ENCODE results near the gene CD300H. TPM values are rescaled to one million over a fixed set of nuclear protein-coding genes. Genes with fewer than 3 reads are reported as not detected.
"Not testable (repeated sequence)": the region's sequence is repeated elsewhere in the genome, so short reads cannot be mapped to it uniquely, and the experiment has no call there.

Gene CD300H
- total RNA-seq, 1 donor from 2014 or later, result not detected

- DNase-seq (ENCODE audit: low read depth), result no peak
- Histone ChIP-seq H3K4me3 (ENCODE audit: low read depth, low read length) (no peak overlapping the region), H3K27me3 (ENCODE audit: control insufficient read depth, insufficient read depth, low read length) (no peaks in the 10 kb centered on the region), H3K36me3 (ENCODE audit: control insufficient read depth, insufficient read depth, low read length) (no peaks in the 10 kb centered on the region)
- TF ChIP-seq CTCF (IDR thresholded peaks at IDR 0.05; ENCODE audit: insufficient read depth, low read length, poor library complexity, severe bottlenecking), result no peak
Measured at GRCh38 chr17:74563358-74563757, 4.0 kb downstream of the CD300H start.

DNA sequence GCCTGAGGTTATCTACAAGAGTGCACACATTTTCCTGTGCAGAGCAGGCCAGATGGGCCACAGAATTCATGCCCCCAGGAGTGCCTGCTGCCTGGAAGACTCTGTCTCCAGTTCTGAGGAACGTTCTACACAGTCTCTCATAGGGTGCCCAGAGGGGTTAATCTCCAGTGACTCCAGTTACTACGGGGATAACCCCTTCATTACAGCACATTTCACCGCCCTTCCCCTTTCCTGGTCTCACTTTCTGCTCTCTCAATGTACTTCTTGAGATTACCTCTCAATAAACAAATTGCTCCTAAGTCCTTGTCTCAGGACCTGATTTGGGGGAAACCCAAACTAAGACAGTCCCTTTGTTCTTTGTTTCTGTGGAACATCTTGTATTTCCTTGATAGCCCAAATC lies 5.7 kb downstream of the CD300H start:
- TF ChIP-seq CTCF (IDR thresholded peaks at IDR 0.05; ENCODE audit: insufficient read depth, low read length, poor library complexity, severe bottlenecking), result no peak
- DNase-seq (ENCODE audit: low read depth), result no peak
- H3K36me3 ChIP-seq (ENCODE audit: control insufficient read depth, insufficient read depth, low read length), result no peaks in the 10 kb centered on the region
- no peaks in the 10 kb centered on the region for H3K27me3 ChIP-seq (ENCODE audit: control insufficient read depth, insufficient read depth, low read length)
- no peak overlapping the region for H3K4me3 ChIP-seq (ENCODE audit: low read depth, low read length)

GRCh38 chr17:74558882-74559519 lies 8.3 kb downstream of the CD300H start:
- H3K4me3 ChIP-seq (ENCODE audit: low read depth, low read length), result no peak overlapping the region
- TF ChIP-seq CTCF (IDR thresholded peaks at IDR 0.05; ENCODE audit: insufficient read depth, low read length, poor library complexity, severe bottlenecking), result no peak
- no peaks in the 10 kb centered on the region for H3K27me3 ChIP-seq (ENCODE audit: control insufficient read depth, insufficient read depth, low read length)
- DNase-seq (ENCODE audit: low read depth), result no peak
- H3K36me3 ChIP-seq (ENCODE audit: control insufficient read depth, insufficient read depth, low read length), result no peaks in the 10 kb centered on the region

GRCh38 chr17:74558402-74558801 lies 8.9 kb downstream of the CD300H start:
- not testable (repeated sequence) for H3K36me3 ChIP-seq (ENCODE audit: control insufficient read depth, insufficient read depth, low read length); H3K4me3 ChIP-seq (ENCODE audit: low read depth, low read length); DNase-seq (ENCODE audit: low read depth); H3K27me3 ChIP-seq (ENCODE audit: control insufficient read depth, insufficient read depth, low read length)

DNA sequence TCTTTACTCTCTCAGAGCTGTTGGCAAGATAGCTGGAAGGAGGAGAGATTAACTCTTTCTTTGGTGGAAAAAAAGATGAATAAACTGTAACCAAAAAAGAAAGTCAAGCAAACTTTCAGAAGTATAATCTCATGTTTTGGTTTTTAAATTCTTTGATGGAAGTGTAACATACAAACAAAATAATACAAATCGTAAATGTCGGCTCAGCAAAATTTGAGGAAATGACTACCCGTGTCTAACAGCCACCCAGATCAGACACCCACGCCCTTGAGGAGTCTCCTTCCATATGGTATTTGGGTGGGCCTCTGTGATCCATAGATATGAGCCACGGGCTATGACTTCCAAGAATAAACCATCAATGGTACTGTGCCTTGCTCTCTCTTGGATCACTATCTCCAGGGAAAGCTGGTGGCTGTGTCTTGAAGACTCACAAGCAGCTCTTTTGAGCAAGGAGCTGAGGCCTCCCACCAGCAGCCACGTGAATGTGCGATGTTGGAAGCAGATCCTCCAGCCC lies 11.8 kb downstream of the CD300H start:
- TF ChIP-seq CTCF (IDR thresholded peaks at IDR 0.05; ENCODE audit: insufficient read depth, low read length, poor library complexity, severe bottlenecking), result no peak
- H3K36me3 ChIP-seq (ENCODE audit: control insufficient read depth, insufficient read depth, low read length), result no peaks in the 10 kb centered on the region
- DNase-seq (ENCODE audit: low read depth), result no peak
- no peak overlapping the region for H3K4me3 ChIP-seq (ENCODE audit: low read depth, low read length)
- no peaks in the 10 kb centered on the region for H3K27me3 ChIP-seq (ENCODE audit: control insufficient read depth, insufficient read depth, low read length)

GRCh38 chr17:74554909-74555308 lies 12.4 kb downstream of the CD300H start:
- H3K4me3 ChIP-seq (ENCODE audit: low read depth, low read length), result no peak overlapping the region
- DNase-seq (ENCODE audit: low read depth), result no peak
- H3K36me3 ChIP-seq (ENCODE audit: control insufficient read depth, insufficient read depth, low read length), result no peaks in the 10 kb centered on the region
- no peak for TF ChIP-seq CTCF (IDR thresholded peaks at IDR 0.05; ENCODE audit: insufficient read depth, low read length, poor library complexity, severe bottlenecking)
- H3K27me3 ChIP-seq (ENCODE audit: control insufficient read depth, insufficient read depth, low read length), result no peaks in the 10 kb centered on the region
